HepG2 (cell line): ENCODE measurements around the gene SEMA6D. TPM values are rescaled to one million over a fixed set of nuclear protein-coding genes. Genes with fewer than 3 reads are reported as not detected.

Experiments used
- ATAC-seq: fragments of 200-7000 bp; cut with Tn5 transposase; 3 replicates; pipeline ENCODE4 v1.9.1; 2020; ENCODE audit warnings: mild to moderate bottlenecking, moderate library complexity
- BruUV-seq: library from RNA; stranded (reverse); fragments of 400-500 nt; replicated peaks from 2 replicates; lab custom pipeline; 2021; lab: Mats Ljungman, UMichigan
- CTCF ChIA-PET: fragments of 300-600 bp; formaldehyde crosslinking; extraction: SDS; loops from one replicate; lab custom pipeline; 2021; ENCODE audit warnings: low total read pairs, inconsistent platforms, low intra/inter-chr PET ratio; lab: Yijun Ruan, JAX
- POLR2A ChIA-PET: fragments of 350-600 bp; sonication (Branson Sonifier 250); formaldehyde crosslinking; loops from one replicate; lab custom pipeline; 2020; ENCODE audit warnings: antibody characterized with exemption, inconsistent platforms; lab: Yijun Ruan, JAX
- DNase-seq: peaks from one replicate; pipeline ENCODE4 v3.0.0-alpha.2; 2015; ENCODE audit warnings: low spot score
- FAIRE-seq: peaks from 3 replicates; lab custom pipeline; 2011; peaks lifted over from hg19 to GRCh38; lab: Jason Lieb, UNC
- H2AFZ ChIP-seq: one replicate; pipeline ENCODE4 v1.6.1; 2011; ENCODE audit warnings: low read length, inconsistent platforms
- H3K27ac ChIP-seq: fragments of 300-600 bp; 3 replicates; pipeline ENCODE4 v1.8.0; 2011; ENCODE audit warnings: mixed run types, mild to moderate bottlenecking, mixed read lengths, low read length, inconsistent platforms; ENCODE audit not compliant: insufficient read depth; ENCODE audit errors: extremely low read length
- H3K27me3 ChIP-seq, 2 experiments: fragments of 200-600 bp in 1 of 2; 2 replicates in 1 of 2; 3 replicates in 1 of 2; pipeline versions ENCODE4 v1.6.0 to v1.8.0; 2011; ENCODE audit warnings: low read length in 2 of 2, mild to moderate bottlenecking in 2 of 2, moderate library complexity in 2 of 2, inconsistent platforms in 1 of 2; ENCODE audit not compliant: insufficient read depth in 2 of 2, control insufficient read depth in 1 of 2
- H3K36me3 ChIP-seq, 2 experiments: fragments of 200-600 bp in 1 of 2; replicated peaks in 1 of 2; 2 replicates in 1 of 2; 3 replicates in 1 of 2; pipeline versions ENCODE4 v1.5.1 to v1.8.0; 2011; ENCODE audit warnings: low read length in 2 of 2, inconsistent platforms in 1 of 2; ENCODE audit not compliant: insufficient read depth in 2 of 2, control insufficient read depth in 1 of 2
- H3K4me1 ChIP-seq: 2 replicates; pipeline ENCODE4 v1.5.1; 2012; ENCODE audit warnings: low read length, inconsistent platforms; ENCODE audit not compliant: insufficient read depth
- H3K4me2 ChIP-seq: 2 replicates; pipeline ENCODE4 v1.6.0; 2011; ENCODE audit warnings: low read depth, low read length, inconsistent platforms
- H3K4me3 ChIP-seq, 3 experiments: fragments of 200-600 bp in 1 of 3; sonication (generic), shearing (Covaris generic) in 1 of 3; replicated peaks in 1 of 3; 2 replicates each; pipeline ENCODE4 v1.5.1; 2011 to 2016; ENCODE audit warnings: low read length in 3 of 3, inconsistent platforms in 2 of 3, low read depth in 2 of 3, mild to moderate bottlenecking in 2 of 3, control low read depth in 1 of 3, mixed read lengths in 1 of 3; ENCODE audit not compliant: insufficient read depth in 1 of 3
- H3K79me2 ChIP-seq: one replicate; pipeline ENCODE4 v1.6.1; 2011; ENCODE audit warnings: low read length, inconsistent platforms; ENCODE audit not compliant: insufficient read depth
- H3K9ac ChIP-seq: 2 replicates; pipeline ENCODE4 v1.6.0; 2011; ENCODE audit warnings: mild to moderate bottlenecking, low read depth, low read length, inconsistent platforms; ENCODE audit not compliant: insufficient read depth
- H3K9me3 ChIP-seq: 2 replicates; pipeline ENCODE4 v1.5.1; 2012; ENCODE audit warnings: mild to moderate bottlenecking, low read length
- H4K20me1 ChIP-seq: 2 replicates; pipeline ENCODE4 v1.6.0; 2011; ENCODE audit warnings: inconsistent platforms, mild to moderate bottlenecking, low read length, moderate library complexity; ENCODE audit not compliant: insufficient read depth
- ARNT ChIP-seq: fragments of 450-650 bp; IDR thresholded peaks from 2 replicates; pipeline ENCODE4 v1.6.1; 2017
- ZNF30 ChIP-seq: sonication (generic); formaldehyde crosslinking; IDR thresholded peaks from 2 replicates; pipeline ENCODE4 v1.5.0; 2020; ENCODE audit warnings: mild to moderate bottlenecking, missing genetic modification reagents
- ZNF33A ChIP-seq: sonication (generic); formaldehyde crosslinking; IDR thresholded peaks from 2 replicates; pipeline ENCODE4 v1.5.1; 2020; ENCODE audit warnings: missing genetic modification reagents, mild to moderate bottlenecking, moderate library complexity, borderline replicate concordance
- ZNF430 ChIP-seq: sonication (generic); formaldehyde crosslinking; IDR thresholded peaks from 2 replicates; pipeline ENCODE4 v1.9.0; 2021; ENCODE audit warnings: mild to moderate bottlenecking, missing genetic modification reagents
- ZNF607 ChIP-seq: sonication (generic); formaldehyde crosslinking; IDR thresholded peaks from 2 replicates; pipeline ENCODE4 v1.5.1; 2020; ENCODE audit warnings: missing genetic modification reagents, mild to moderate bottlenecking, borderline replicate concordance
- ZSCAN9 ChIP-seq: IDR thresholded peaks from 2 replicates; pipeline ENCODE4 v1.6.1; 2016; ENCODE audit warnings: borderline replicate concordance
- WGBS: methylation state at CpG from one replicate; pipeline ENCODE4 v1.1.6; 2017; ENCODE audit warnings: low lambda C conversion rate; 5-methylcytosine and 5-hydroxymethylcytosine counted together
- in situ Hi-C: cut with HindIII; loops from 2 replicates; pipeline ENCODE4 v1.10.0; 2017; ENCODE audit warnings: low pct_unique_long_range_greater_than_20kb; ENCODE audit not compliant: extremely low pct_ligation_motif_present
- intact Hi-C: fragments of 100-400 bp; cut with micrococcal nuclease; formaldehyde crosslinking; loops from one replicate; pipeline ENCODE4 v1.10.0; 2022; ENCODE audit not compliant: unreplicated experiment
- polyA plus RNA-seq, 8 experiments: library from polyadenylated mRNA; depleted of rRNA in 3 of 8; stranded (reverse) in 7 of 8; unstranded in 1 of 8; fragments of >200 nt; fragmentation: Illumina TruSeq in 4 of 8; extraction: Trizol in 4 of 8; gene quantifications; 2 replicates each; pipeline versions ENCODE4 v1.2.1 to v1.2.3, GENCODE V29; 2011 to 2016; ENCODE audit warnings: low read depth in 4 of 8, missing spikeins in 1 of 8, mixed read lengths in 1 of 8; ENCODE audit not compliant: insufficient read depth in 1 of 8
- total RNA-seq, 5 experiments: library from RNA; depleted of rRNA; stranded (reverse); fragments of >200 nt; fragmentation: Illumina TruSeq; extraction: Trizol; gene quantifications; 2 replicates each; pipeline ENCODE4 v1.2.3, GENCODE V29; 2016; ENCODE audit warnings: low read depth in 1 of 5
- TF ChIP-seq, protein P1 (sequence below): sonication (generic); formaldehyde crosslinking; IDR thresholded peaks from 2 replicates; pipeline ENCODE4 v1.4.0; 2020; ENCODE audit warnings: mild to moderate bottlenecking, missing genetic modification reagents
- TF ChIP-seq, protein P2 (sequence below): sonication (generic); formaldehyde crosslinking; IDR thresholded peaks from 2 replicates; pipeline ENCODE4 v1.8.0; 2022; ENCODE audit warnings: missing genetic modification reagents, low read depth, mild to moderate bottlenecking, borderline replicate concordance

Gene SEMA6D
- total and polyA plus RNA-seq, 2 of the 13 experiments (the other 11 are each of a cell fraction or from before 2014, with no cell fraction given): not detected

DNA sequence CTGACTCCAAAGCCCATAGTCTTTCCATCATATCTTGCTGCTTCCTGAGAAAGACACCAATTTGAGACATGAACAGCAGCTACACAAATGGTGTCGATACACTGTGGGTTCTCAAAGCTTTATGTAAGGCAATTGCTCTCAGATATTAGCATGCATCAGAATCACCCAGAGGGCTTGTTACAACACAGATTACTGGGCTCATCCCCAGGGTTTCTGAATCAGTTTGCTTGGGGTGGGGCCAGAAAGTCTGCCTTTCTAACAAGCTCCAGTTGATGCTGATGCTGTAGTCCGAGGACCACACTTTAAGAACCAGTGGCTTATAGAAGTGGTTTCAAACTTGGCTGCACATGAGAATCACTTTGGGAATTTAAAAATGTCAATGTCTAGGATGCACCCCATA is 86.5 kb downstream of the SEMA6D start:
- no peak for TF ChIP-seq ZSCAN9
- no peak for TF ChIP-seq ZNF33A
- no peak for TF ChIP-seq ZNF607 (CRISPR knock-in tag)
- TF ChIP-seq, protein P1, sequence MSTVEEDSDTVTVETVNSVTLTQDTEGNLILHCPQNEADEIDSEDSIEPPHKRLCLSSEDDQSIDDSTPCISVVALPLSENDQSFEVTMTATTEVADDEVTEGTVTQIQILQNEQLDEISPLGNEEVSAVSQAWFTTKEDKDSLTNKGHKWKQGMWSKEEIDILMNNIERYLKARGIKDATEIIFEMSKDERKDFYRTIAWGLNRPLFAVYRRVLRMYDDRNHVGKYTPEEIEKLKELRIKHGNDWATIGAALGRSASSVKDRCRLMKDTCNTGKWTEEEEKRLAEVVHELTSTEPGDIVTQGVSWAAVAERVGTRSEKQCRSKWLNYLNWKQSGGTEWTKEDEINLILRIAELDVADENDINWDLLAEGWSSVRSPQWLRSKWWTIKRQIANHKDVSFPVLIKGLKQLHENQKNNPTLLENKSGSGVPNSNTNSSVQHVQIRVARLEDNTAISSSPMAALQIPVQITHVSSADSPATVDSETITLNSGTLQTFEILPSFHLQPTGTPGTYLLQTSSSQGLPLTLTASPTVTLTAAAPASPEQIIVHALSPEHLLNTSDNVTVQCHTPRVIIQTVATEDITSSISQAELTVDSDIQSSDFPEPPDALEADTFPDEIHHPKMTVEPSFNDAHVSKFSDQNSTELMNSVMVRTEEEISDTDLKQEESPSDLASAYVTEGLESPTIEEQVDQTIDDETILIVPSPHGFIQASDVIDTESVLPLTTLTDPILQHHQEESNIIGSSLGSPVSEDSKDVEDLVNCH (CRISPR knock-in tag): no peak
- TF ChIP-seq, protein P2, sequence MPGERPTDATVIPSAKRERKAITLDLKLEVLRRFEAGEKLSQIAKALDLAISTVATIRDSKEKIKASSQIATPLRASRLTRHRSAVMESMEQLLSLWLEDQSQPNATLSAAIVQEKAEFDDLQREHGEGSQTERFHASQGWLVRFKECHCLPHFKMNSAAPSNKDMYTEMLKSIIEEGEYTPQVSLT (CRISPR knock-in tag): no peak
- no peak for TF ChIP-seq ZNF430 (CRISPR knock-in tag)
- TF ChIP-seq ZNF30 (CRISPR knock-in tag): no peak
- TF ChIP-seq ARNT: no peak
- in situ Hi-C loops: no loop called here
- ChIA-PET POLR2A (no interaction called here), CTCF (no interaction called here)
- no TSS peak for BruUV-seq
- Histone ChIP-seq H3K4me1 (no peaks in the 10 kb centered on the region), H3K4me3 (no peak overlapping the region), H3K27me3 (no peaks in the 10 kb centered on the region), H4K20me1 (no peaks in the 10 kb centered on the region), H3K9me3 (peaks cover 23% of the 10 kb centered on the region), H3K36me3 (no peaks in the 10 kb centered on the region), H3K4me2 (no peak overlapping the region), H3K27ac (no peak overlapping the region), H2AFZ (no peak overlapping the region), H3K9ac (no peak overlapping the region), H3K79me2 (no peaks in the 10 kb centered on the region)
- 25% methylated on average over 2 of the region's 2 CpGs for WGBS
- DNase-seq: no peak
- FAIRE-seq: no peak
- intact Hi-C loops: no loop called here
- ATAC-seq: no peak
